ENCODE data around the gene MYH13. TPM values are rescaled to one million over a fixed set of nuclear protein-coding genes. Genes with fewer than 3 reads are reported as not detected.

The MYH13 gene
- polyA plus RNA-seq, 1 of the 3 experiments (the other 2 are of a cell fraction), result not detected

- H3K27me3 ChIP-seq (ENCODE audit: insufficient read depth), result no peaks in the 10 kb centered on the region
- ChIA-PET CTCF (no interaction called here), POLR2A (no interaction called here)
- TF ChIP-seq MEF2A (IDR thresholded peaks at IDR 0.05; ENCODE audit: borderline replicate concordance, low read depth), result no peak
- TF ChIP-seq RFX5 (IDR thresholded peaks at IDR 0.05; ENCODE audit: low read length), result no peak
- TF ChIP-seq NRF1 (IDR thresholded peaks at IDR 0.05; ENCODE audit: low read depth, low read length), result no peak
- TF ChIP-seq PBX3 (IDR thresholded peaks at IDR 0.05), result no peak
- TF ChIP-seq FOXM1 (IDR thresholded peaks at IDR 0.05; ENCODE audit: low read depth), result no peak
- TF ChIP-seq TCF12 (IDR thresholded peaks at IDR 0.05), result peak; percentile 64
- H3K79me2 ChIP-seq (ENCODE audit: insufficient read depth), result no peaks in the 10 kb centered on the region
- no peaks in the 10 kb centered on the region for H3K9me3 ChIP-seq
- no peaks in the 10 kb centered on the region for H3K36me3 ChIP-seq (replicated peaks in 1 of 2; ENCODE audit: control insufficient read depth in 1 of 2, insufficient read depth in 2 of 2, low read length in 1 of 2)
- no peak for DNase-seq
- 7% methylated on average over 3 of the region's 3 CpGs for WGBS (ENCODE audit: low lambda C conversion rate)
- H4K20me1 ChIP-seq (ENCODE audit: insufficient read depth), result no peaks in the 10 kb centered on the region
- peak overlapping the region in 1 of 2 experiments; percentile 36; a peak in 1 of 4 replicates for H3K27ac ChIP-seq (ENCODE audit: low read depth in 2 of 2, low read length in 1 of 2)
- no peaks in the 10 kb centered on the region for H3K4me1 ChIP-seq (ENCODE audit: control insufficient read depth in 1 of 2, insufficient read depth in 2 of 2, low read depth in 1 of 2, low read length in 1 of 2)
- H3K4me3 ChIP-seq (ENCODE audit: low read depth in 2 of 2, low read length in 1 of 2), result no peak overlapping the region
- H2AFZ ChIP-seq (ENCODE audit: low read depth), result no peak overlapping the region
- H3K4me2 ChIP-seq, result no peak overlapping the region
- no peaks in the 10 kb centered on the region for H3F3A ChIP-seq (replicated peaks; ENCODE audit: insufficient read depth)
- H3K9me2 ChIP-seq, result no peaks in the 10 kb centered on the region
- no peak overlapping the region for H3K9ac ChIP-seq
Observed at GRCh38 chr17:10265100-10265810, 107.6 kb downstream of the MYH13 start.

DNA sequence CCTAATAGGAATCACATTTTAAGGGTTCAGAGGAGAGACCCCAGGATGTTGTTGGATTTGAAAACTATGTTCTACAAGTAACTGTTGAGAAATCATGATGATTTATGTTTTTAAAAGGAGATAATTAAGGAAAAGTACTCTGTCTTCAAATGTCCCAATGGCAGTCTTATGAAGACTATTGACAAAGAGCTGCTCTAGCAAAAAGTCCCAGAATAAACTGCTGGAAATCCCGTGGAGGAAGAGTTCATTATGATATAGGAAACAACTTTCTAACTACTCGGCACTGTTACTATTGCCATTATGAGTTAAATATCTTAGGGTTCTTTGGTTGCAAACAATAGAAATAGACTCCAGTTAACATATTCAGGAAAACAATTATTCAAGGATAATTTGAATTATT is 108.8 kb downstream of the MYH13 start:
- TF ChIP-seq FOXJ3 (CRISPR knock-in tag; IDR thresholded peaks at IDR 0.05) (no peak), PBX3 (IDR thresholded peaks at IDR 0.05) (no peak), MEF2A (IDR thresholded peaks at IDR 0.05; ENCODE audit: borderline replicate concordance, low read depth) (no peak), NRF1 (IDR thresholded peaks at IDR 0.05; ENCODE audit: low read depth, low read length) (no peak), JUND (IDR thresholded peaks at IDR 0.05) (no peak), GABPA (IDR thresholded peaks at IDR 0.05; ENCODE audit: low read depth) (no peak), RFX5 (IDR thresholded peaks at IDR 0.05; ENCODE audit: low read length) (no peak), RXRA (IDR thresholded peaks at IDR 0.05; ENCODE audit: borderline replicate concordance, low read depth) (no peak), SMC3 (IDR thresholded peaks at IDR 0.05; ENCODE audit: low read depth, low read length) (no peak), GATA2 (CRISPR knock-in tag; IDR thresholded peaks at IDR 0.05) (no peak)
- TF ChIP-seq, protein P1, sequence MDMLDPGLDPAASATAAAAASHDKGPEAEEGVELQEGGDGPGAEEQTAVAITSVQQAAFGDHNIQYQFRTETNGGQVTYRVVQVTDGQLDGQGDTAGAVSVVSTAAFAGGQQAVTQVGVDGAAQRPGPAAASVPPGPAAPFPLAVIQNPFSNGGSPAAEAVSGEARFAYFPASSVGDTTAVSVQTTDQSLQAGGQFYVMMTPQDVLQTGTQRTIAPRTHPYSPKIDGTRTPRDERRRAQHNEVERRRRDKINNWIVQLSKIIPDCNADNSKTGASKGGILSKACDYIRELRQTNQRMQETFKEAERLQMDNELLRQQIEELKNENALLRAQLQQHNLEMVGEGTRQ (IDR thresholded peaks at IDR 0.05; ENCODE audit: borderline replicate concordance, low read depth, low read length), result no peak
- TF ChIP-seq, protein P2, sequence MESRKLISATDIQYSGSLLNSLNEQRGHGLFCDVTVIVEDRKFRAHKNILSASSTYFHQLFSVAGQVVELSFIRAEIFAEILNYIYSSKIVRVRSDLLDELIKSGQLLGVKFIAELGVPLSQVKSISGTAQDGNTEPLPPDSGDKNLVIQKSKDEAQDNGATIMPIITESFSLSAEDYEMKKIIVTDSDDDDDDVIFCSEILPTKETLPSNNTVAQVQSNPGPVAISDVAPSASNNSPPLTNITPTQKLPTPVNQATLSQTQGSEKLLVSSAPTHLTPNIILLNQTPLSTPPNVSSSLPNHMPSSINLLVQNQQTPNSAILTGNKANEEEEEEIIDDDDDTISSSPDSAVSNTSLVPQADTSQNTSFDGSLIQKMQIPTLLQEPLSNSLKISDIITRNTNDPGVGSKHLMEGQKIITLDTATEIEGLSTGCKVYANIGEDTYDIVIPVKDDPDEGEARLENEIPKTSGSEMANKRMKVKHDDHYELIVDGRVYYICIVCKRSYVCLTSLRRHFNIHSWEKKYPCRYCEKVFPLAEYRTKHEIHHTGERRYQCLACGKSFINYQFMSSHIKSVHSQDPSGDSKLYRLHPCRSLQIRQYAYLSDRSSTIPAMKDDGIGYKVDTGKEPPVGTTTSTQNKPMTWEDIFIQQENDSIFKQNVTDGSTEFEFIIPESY (IDR thresholded peaks at IDR 0.05; ENCODE audit: borderline replicate concordance, low read depth), result no peak
- TF ChIP-seq, protein P3, sequence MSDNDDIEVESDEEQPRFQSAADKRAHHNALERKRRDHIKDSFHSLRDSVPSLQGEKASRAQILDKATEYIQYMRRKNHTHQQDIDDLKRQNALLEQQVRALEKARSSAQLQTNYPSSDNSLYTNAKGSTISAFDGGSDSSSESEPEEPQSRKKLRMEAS (IDR thresholded peaks at IDR 0.05; ENCODE audit: low read depth), result no peak
- H3K4me3 ChIP-seq (ENCODE audit: low read depth in 2 of 2, low read length in 1 of 2), result no peak overlapping the region
- no peak overlapping the region for H2AFZ ChIP-seq (ENCODE audit: low read depth)
- H4K20me1 ChIP-seq (ENCODE audit: insufficient read depth), result no peaks in the 10 kb centered on the region
- H3K27me3 ChIP-seq (ENCODE audit: insufficient read depth), result no peaks in the 10 kb centered on the region
- H3K4me1 ChIP-seq (ENCODE audit: control insufficient read depth in 1 of 2, insufficient read depth in 2 of 2, low read depth in 1 of 2, low read length in 1 of 2), result no peaks in the 10 kb centered on the region
- CTCF ChIA-PET, result no interaction called here
- H3K27ac ChIP-seq (ENCODE audit: low read depth in 2 of 2, low read length in 1 of 2), result no peak overlapping the region
- no peaks in the 10 kb centered on the region for H3F3A ChIP-seq (replicated peaks; ENCODE audit: insufficient read depth)
- H3K9me3 ChIP-seq, result no peaks in the 10 kb centered on the region
- no peak overlapping the region for H3K4me2 ChIP-seq
- POLR2A ChIA-PET, result no interaction called here
- H3K36me3 ChIP-seq (replicated peaks in 1 of 2; ENCODE audit: control insufficient read depth in 1 of 2, insufficient read depth in 2 of 2, low read length in 1 of 2), result no peaks in the 10 kb centered on the region
- 3% methylated on average over 2 of the region's 2 CpGs for WGBS (ENCODE audit: low lambda C conversion rate)
- H3K9ac ChIP-seq, result no peak overlapping the region
- no peaks in the 10 kb centered on the region for H3K79me2 ChIP-seq (ENCODE audit: insufficient read depth)
- H3K9me2 ChIP-seq, result no peaks in the 10 kb centered on the region
- DNase-seq, result no peak

Measured in SK-N-SH (cell line).